ENCODE measurements around the gene GOLIM4.
"Not testable (repeated sequence)": the region's sequence is repeated elsewhere in the genome, so short reads cannot be mapped to it uniquely, and the experiment has no call there.

GOLIM4 gene

GRCh38 chr3:168095611-168096209, at the start of gene GOLIM4:
TSS of gene GOLIM4 (minus strand) at chr3:168095924. CDS start at chr3:168095285, 639 bp downstream.
- DNase-seq (ENCODE audit: low read depth) = peak; percentile 98
- TF ChIP-seq, protein P1, sequence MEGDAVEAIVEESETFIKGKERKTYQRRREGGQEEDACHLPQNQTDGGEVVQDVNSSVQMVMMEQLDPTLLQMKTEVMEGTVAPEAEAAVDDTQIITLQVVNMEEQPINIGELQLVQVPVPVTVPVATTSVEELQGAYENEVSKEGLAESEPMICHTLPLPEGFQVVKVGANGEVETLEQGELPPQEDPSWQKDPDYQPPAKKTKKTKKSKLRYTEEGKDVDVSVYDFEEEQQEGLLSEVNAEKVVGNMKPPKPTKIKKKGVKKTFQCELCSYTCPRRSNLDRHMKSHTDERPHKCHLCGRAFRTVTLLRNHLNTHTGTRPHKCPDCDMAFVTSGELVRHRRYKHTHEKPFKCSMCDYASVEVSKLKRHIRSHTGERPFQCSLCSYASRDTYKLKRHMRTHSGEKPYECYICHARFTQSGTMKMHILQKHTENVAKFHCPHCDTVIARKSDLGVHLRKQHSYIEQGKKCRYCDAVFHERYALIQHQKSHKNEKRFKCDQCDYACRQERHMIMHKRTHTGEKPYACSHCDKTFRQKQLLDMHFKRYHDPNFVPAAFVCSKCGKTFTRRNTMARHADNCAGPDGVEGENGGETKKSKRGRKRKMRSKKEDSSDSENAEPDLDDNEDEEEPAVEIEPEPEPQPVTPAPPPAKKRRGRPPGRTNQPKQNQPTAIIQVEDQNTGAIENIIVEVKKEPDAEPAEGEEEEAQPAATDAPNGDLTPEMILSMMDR (conservative IDR thresholded peaks at IDR 0.05; ENCODE audit: low read length) = peak; percentile 3; the same call in 1 of the 2 replicates

GRCh38 chr3:168141405-168141998, 45.8 kb upstream of the GOLIM4 start:
- no peak overlapping the region for H3K4me3 ChIP-seq (ENCODE audit: low read length)
- TF ChIP-seq, protein P1 (conservative IDR thresholded peaks at IDR 0.05; ENCODE audit: low read length) = no peak
- no peak for DNase-seq (ENCODE audit: low read depth)

More at GRCh38 chr3:168095611-168096209, at the start of gene GOLIM4:
- peak within 1 kb of the TSS; percentile 91 for H3K4me3 ChIP-seq (ENCODE audit: low read length)

GRCh38 chr3:168139947-168140346, 44.2 kb upstream of the GOLIM4 start:
- TF ChIP-seq, protein P1 (conservative IDR thresholded peaks at IDR 0.05; ENCODE audit: low read length) = no peak
- H3K4me3 ChIP-seq (ENCODE audit: low read length) = no peak overlapping the region
- DNase-seq (ENCODE audit: low read depth) = no peak

DNA sequence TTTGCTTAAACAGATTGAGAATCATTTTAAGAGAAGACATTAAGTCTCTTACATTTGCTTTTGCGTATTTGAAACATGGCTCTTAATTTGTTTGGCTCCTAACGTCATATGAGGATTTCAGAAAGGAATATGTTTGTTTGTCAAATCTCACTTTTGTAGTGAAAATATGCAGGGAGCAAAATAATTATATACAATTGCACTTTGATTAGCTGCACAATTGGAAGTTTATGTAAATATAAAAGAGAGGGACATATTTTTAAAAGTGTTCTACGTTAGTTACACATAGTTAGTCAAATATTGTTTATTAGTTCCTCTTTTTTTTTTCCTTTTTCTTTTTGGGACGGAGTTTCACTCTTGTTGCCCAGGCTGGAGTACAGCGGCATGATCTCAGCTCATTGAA, 42.7 kb upstream of the GOLIM4 start:
- TF ChIP-seq, protein P1 (conservative IDR thresholded peaks at IDR 0.05; ENCODE audit: low read length) = no peak
- H3K4me3 ChIP-seq (ENCODE audit: low read length) = no peak overlapping the region
- DNase-seq (ENCODE audit: low read depth) = no peak

DNA sequence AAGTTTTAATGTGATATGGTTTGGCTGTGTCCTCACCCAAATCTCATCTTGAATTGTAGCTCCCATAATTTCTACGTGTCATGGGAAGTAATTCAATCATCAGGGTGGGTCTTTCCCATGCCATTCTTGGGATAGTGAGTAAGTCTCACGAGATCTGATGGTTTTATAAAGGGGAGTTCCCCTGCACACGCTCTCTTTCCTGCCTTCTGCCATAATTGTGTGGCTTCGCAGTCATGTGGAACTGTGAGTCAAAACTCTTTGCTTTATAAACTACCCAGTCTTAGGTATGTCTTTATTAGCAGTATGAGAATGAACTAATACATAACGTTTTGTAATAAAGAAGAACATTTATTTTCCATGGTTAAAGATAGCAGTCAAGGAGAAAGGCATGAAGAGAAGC, 39.2 kb upstream of the GOLIM4 start:
- TF ChIP-seq, protein P1 (conservative IDR thresholded peaks at IDR 0.05; ENCODE audit: low read length) = no peak
- no peak overlapping the region for H3K4me3 ChIP-seq (ENCODE audit: low read length)
- DNase-seq (ENCODE audit: low read depth) = no peak

DNA sequence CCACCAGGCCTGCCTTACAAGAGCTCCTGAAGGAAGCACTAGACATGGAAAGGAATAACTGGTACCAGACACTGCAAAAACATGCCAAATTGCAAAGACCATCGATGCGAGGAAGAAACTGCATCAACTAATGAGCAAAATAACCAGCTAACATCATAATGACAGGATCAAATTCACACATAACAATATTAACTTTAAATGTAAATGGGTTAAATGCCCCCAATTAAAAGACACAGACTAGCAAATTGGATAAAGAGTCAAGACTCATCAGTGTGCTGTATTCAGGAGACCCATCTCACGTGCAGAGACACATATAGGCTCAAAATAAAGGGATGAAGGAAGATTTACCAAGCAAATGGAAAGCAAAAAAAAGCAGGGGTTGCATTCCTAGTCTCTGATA, 34.5 kb upstream of the GOLIM4 start:
- not testable (repeated sequence) for DNase-seq (ENCODE audit: low read depth)

DNA sequence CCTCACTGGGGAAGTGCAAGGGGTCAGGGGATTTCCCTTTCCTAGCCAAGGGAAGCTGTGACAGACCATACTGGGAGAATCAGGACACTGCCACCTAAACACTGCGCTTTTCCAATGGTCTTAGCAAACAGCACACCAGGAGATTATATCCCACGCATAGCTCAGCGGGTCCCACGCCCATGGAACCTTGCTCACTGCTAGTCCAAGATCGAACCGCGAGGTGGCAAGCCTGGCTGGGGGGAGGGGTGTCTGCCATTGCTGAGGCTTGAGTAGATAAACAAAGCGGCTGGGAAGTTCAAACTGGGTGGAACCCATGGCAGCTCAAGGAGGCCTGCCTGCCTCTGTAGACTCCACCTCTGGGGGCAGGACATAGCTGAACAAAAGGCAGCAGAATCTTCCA, 32.7 kb upstream of the GOLIM4 start:
- DNase-seq (ENCODE audit: low read depth); H3K4me3 ChIP-seq (ENCODE audit: low read length): not testable (repeated sequence)

More for the DNA sequence above, 34.5 kb upstream of the GOLIM4 start:
- not testable (repeated sequence) for H3K4me3 ChIP-seq (ENCODE audit: low read length)

GRCh38 chr3:168127466-168127865, 31.7 kb upstream of the GOLIM4 start:
- no peak overlapping the region for H3K4me3 ChIP-seq (ENCODE audit: low read length)
- TF ChIP-seq, protein P1 (conservative IDR thresholded peaks at IDR 0.05; ENCODE audit: low read length) = no peak
- DNase-seq (ENCODE audit: low read depth) = no peak
